ENCODE data around the gene RPTOR. TPM values are rescaled to one million over a fixed set of nuclear protein-coding genes. Genes with fewer than 3 reads are reported as not detected.

The RPTOR gene
- total RNA-seq, 3 donors from 2014 or later = 21.4 to 27.5 (median 23.6) TPM

- TF ChIP-seq POLR2AphosphoS5 (IDR thresholded peaks at IDR 0.05) (no peak), POLR2A (IDR thresholded peaks at IDR 0.05) (no peak), CTCF (IDR thresholded peaks at IDR 0.05) (no peak)
- Histone ChIP-seq H3K4me1 (no peaks in the 10 kb centered on the region), H3K36me3 (no peaks in the 10 kb centered on the region), H3K27ac (no peak overlapping the region), H3K9me3 (no peaks in the 10 kb centered on the region), H3K4me3 (no peak overlapping the region), H3K27me3 (no peaks in the 10 kb centered on the region)
- no peak for DNase-seq (ENCODE audit: low spot score in 2 of 2)
- intact Hi-C loops (cut with DNase I; ENCODE audit: low total_unique reads) = no loop called here
Observed at GRCh38 chr17:80591788-80592187, 47.1 kb downstream of the RPTOR start.

DNA sequence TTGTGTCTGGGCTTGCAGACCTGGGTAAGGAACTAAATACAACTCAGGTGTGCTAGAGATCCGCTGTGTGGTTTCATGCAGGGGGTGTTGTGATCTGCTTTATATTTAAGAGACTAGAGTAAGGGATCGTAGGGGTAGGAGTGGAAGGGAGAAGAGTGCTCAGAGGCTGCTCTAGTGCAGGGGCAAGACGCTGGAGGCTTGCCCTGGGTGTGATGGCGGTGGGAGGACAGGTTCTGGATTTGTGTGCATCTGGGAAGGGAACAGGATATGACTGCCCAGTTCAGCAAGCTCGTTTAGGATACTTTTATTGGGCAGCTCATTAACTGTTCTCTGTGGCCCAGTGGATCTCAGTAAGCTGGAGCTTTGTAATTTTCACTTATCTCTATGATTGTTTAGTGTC, 47.6 kb downstream of the RPTOR start:
- H3K36me3 ChIP-seq = no peaks in the 10 kb centered on the region
- TF ChIP-seq POLR2AphosphoS5 (IDR thresholded peaks at IDR 0.05) = no peak
- H3K27me3 ChIP-seq = no peaks in the 10 kb centered on the region
- no peak overlapping the region for H3K27ac ChIP-seq
- H3K4me3 ChIP-seq = no peak overlapping the region
- no peaks in the 10 kb centered on the region for H3K9me3 ChIP-seq
- DNase-seq (ENCODE audit: low spot score in 2 of 2) = no peak
- intact Hi-C loops (cut with DNase I; ENCODE audit: low total_unique reads) = no loop called here
- no peaks in the 10 kb centered on the region for H3K4me1 ChIP-seq

- no peaks in the 10 kb centered on the region for H3K27me3 ChIP-seq
- intact Hi-C loops (cut with DNase I; ENCODE audit: low total_unique reads) = no loop called here
- no peak overlapping the region for H3K27ac ChIP-seq
- no peaks in the 10 kb centered on the region for H3K36me3 ChIP-seq
- no peak for DNase-seq (ENCODE audit: low spot score in 2 of 2)
- TF ChIP-seq POLR2A (IDR thresholded peaks at IDR 0.05) (no peak), POLR2AphosphoS5 (IDR thresholded peaks at IDR 0.05) (no peak), CTCF (IDR thresholded peaks at IDR 0.05) (no peak)
- H3K9me3 ChIP-seq = no peaks in the 10 kb centered on the region
- H3K4me3 ChIP-seq = no peak overlapping the region
- H3K4me1 ChIP-seq = no peaks in the 10 kb centered on the region
Observed at GRCh38 chr17:80593181-80593580, 48.5 kb downstream of the RPTOR start.

GRCh38 chr17:80594431-80595269, 50.0 kb downstream of the RPTOR start:
- Histone ChIP-seq H3K27me3 (no peaks in the 10 kb centered on the region), H3K9me3 (no peaks in the 10 kb centered on the region), H3K36me3 (no peaks in the 10 kb centered on the region), H3K27ac (no peak overlapping the region), H3K4me1 (no peaks in the 10 kb centered on the region), H3K4me3 (no peak overlapping the region)
- no peak for DNase-seq (ENCODE audit: low spot score in 2 of 2)
- intact Hi-C loops (cut with DNase I; ENCODE audit: low total_unique reads) = no loop called here
- TF ChIP-seq CTCF (IDR thresholded peaks at IDR 0.05) (no peak), POLR2A (IDR thresholded peaks at IDR 0.05) (no peak), POLR2AphosphoS5 (IDR thresholded peaks at IDR 0.05) (no peak)

- no peak overlapping the region for H3K4me3 ChIP-seq
- no peaks in the 10 kb centered on the region for H3K27me3 ChIP-seq
- H3K27ac ChIP-seq = no peak overlapping the region
- TF ChIP-seq POLR2A (IDR thresholded peaks at IDR 0.05) (no peak), CTCF (IDR thresholded peaks at IDR 0.05) (no peak), POLR2AphosphoS5 (IDR thresholded peaks at IDR 0.05) (no peak)
- no peaks in the 10 kb centered on the region for H3K9me3 ChIP-seq
- DNase-seq (ENCODE audit: low spot score in 2 of 2) = no peak
- intact Hi-C loops (cut with DNase I; ENCODE audit: low total_unique reads) = no loop called here
- no peaks in the 10 kb centered on the region for H3K4me1 ChIP-seq
- H3K36me3 ChIP-seq = no peaks in the 10 kb centered on the region
Observed at GRCh38 chr17:80596760-80597608, 52.3 kb downstream of the RPTOR start.
